ENCODE data around the gene SLC38A6. TPM values are rescaled to one million over a fixed set of nuclear protein-coding genes. Genes with fewer than 3 reads are reported as not detected.
A peak's percentile ranks its signal among the peaks of the same experiment; 100 is the strongest.

The SLC38A6 gene
- total and polyA plus RNA-seq, 2 of the 13 experiments (the other 11 are each of a cell fraction or from before 2014, with no cell fraction given), result 6.9 to 22.1 TPM

DNA sequence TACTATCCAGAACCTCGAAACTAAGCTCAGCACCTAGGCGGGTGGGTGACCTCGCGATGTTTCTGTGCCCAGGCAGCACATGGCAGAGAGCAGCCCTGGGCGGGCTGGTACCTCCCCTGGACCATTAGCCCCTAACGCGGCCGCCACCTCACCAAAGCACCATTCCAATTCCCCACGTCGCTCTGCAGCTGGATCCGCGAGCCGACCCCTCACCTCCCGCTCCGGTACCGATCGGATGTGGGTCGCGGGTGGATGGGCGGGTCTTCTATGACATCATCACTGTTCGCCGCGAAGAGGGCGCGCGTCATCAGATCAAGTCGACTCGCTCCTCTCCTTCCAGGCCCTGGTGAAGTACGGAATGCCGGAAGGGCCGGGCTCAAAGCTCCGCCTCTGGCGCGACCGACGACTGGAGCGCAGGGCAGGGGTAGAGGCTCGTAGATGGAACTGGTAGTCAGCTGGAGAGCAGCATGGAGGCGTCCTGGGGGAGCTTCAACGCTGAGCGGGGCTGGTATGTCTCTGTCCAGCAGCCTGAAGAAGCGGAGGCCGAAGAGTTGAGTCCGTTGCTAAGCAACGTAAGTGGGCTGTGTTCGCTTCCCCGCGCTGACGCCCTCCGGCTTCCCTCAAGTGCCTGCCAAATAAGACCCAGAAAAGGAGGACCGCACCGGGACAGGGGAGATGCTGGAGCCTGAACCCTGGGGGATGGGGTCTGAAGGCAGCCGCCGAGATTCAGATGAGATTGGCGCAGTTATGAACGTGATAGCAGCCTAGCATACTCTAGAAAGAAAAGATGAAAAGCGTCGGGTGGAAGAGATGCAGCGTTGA, at the start of gene SLC38A6, which contains the start of gene TRMT5 (continued):
- TF ChIP-seq, protein P1, sequence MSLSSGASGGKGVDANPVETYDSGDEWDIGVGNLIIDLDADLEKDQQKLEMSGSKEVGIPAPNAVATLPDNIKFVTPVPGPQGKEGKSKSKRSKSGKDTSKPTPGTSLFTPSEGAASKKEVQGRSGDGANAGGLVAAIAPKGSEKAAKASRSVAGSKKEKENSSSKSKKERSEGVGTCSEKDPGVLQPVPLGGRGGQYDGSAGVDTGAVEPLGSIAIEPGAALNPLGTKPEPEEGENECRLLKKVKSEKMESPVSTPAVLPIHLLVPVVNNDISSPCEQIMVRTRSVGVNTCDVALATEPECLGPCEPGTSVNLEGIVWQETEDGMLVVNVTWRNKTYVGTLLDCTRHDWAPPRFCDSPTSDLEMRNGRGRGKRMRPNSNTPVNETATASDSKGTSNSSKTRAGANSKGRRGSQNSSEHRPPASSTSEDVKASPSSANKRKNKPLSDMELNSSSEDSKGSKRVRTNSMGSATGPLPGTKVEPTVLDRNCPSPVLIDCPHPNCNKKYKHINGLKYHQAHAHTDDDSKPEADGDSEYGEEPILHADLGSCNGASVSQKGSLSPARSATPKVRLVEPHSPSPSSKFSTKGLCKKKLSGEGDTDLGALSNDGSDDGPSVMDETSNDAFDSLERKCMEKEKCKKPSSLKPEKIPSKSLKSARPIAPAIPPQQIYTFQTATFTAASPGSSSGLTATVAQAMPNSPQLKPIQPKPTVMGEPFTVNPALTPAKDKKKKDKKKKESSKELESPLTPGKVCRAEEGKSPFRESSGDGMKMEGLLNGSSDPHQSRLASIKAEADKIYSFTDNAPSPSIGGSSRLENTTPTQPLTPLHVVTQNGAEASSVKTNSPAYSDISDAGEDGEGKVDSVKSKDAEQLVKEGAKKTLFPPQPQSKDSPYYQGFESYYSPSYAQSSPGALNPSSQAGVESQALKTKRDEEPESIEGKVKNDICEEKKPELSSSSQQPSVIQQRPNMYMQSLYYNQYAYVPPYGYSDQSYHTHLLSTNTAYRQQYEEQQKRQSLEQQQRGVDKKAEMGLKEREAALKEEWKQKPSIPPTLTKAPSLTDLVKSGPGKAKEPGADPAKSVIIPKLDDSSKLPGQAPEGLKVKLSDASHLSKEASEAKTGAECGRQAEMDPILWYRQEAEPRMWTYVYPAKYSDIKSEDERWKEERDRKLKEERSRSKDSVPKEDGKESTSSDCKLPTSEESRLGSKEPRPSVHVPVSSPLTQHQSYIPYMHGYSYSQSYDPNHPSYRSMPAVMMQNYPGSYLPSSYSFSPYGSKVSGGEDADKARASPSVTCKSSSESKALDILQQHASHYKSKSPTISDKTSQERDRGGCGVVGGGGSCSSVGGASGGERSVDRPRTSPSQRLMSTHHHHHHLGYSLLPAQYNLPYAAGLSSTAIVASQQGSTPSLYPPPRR (CRISPR knock-in tag; IDR thresholded peaks at IDR 0.05; ENCODE audit: borderline replicate concordance), result peak; percentile 26; the same call in 1 of the 2 replicates
- peak; percentile 74; the same call in 1 of the 2 replicates for TF ChIP-seq KDM3A (CRISPR knock-in tag; IDR thresholded peaks at IDR 0.05; ENCODE audit: low read depth)
- TF ChIP-seq GFI1 (CRISPR knock-in tag; IDR thresholded peaks at IDR 0.05; ENCODE audit: borderline replicate concordance), result peak; percentile 70
- peak; percentile 88 for TF ChIP-seq SP5 (CRISPR knock-in tag; IDR thresholded peaks at IDR 0.05; ENCODE audit: borderline replicate concordance, low read depth)
- TF ChIP-seq ATM (IDR thresholded peaks at IDR 0.05; ENCODE audit: borderline replicate concordance), result no peak
- peak; percentile 73 for TF ChIP-seq CHD2 (IDR thresholded peaks at IDR 0.05; ENCODE audit: low read depth, low read length)
- 0 out of 2 replicates have a peak, but pooled peaks have one; percentile 33 for TF ChIP-seq HOXA9 (CRISPR knock-in tag; IDR thresholded peaks at IDR 0.05; ENCODE audit: borderline replicate concordance)
- no peak for TF ChIP-seq NFRKB (IDR thresholded peaks at IDR 0.05)
- no peak for TF ChIP-seq SKI (IDR thresholded peaks at IDR 0.05; ENCODE audit: partially characterized antibody)
- TF ChIP-seq CENPT (CRISPR knock-in tag; IDR thresholded peaks at IDR 0.05; ENCODE audit: low read depth), result no peak
- TF ChIP-seq MED1 (CRISPR knock-in tag; IDR thresholded peaks at IDR 0.05), result peak; percentile 64
- peak; percentile 96 for TF ChIP-seq YEATS2 (CRISPR knock-in tag; IDR thresholded peaks at IDR 0.05; ENCODE audit: borderline replicate concordance)
- TF ChIP-seq AKAP8 (CRISPR knock-in tag; IDR thresholded peaks at IDR 0.05), result peak; percentile 32; the same call in 1 of the 2 replicates
- no peak for TF ChIP-seq ZFP36 (IDR thresholded peaks at IDR 0.05; ENCODE audit: borderline replicate concordance, low read depth, low read length, partially characterized antibody)
- TF ChIP-seq RARA (CRISPR knock-in tag; IDR thresholded peaks at IDR 0.05), result no peak; the same call in 1 of the 2 replicates
- TF ChIP-seq ZFYVE20 (CRISPR knock-in tag; IDR thresholded peaks at IDR 0.05; ENCODE audit: borderline replicate concordance, low read depth), result no peak
- TF ChIP-seq HNRNPH1 (optimal IDR thresholded peaks at IDR 0.05; ENCODE audit: low read depth, low read length), result peak; percentile 56
- no peak for TF ChIP-seq TOE1 (CRISPR knock-in tag; IDR thresholded peaks at IDR 0.05)
- TF ChIP-seq ZNF777 (CRISPR knock-in tag; IDR thresholded peaks at IDR 0.05), result no peak
- peak; percentile 80 for TF ChIP-seq NR2C2 (CRISPR knock-in tag; IDR thresholded peaks at IDR 0.05; ENCODE audit: borderline replicate concordance)
- no peak for TF ChIP-seq ZNF432 (CRISPR knock-in tag; IDR thresholded peaks at IDR 0.05; ENCODE audit: borderline replicate concordance)
- no peak for TF ChIP-seq TBP (CRISPR knock-in tag; IDR thresholded peaks at IDR 0.05)
- TF ChIP-seq, protein P2, sequence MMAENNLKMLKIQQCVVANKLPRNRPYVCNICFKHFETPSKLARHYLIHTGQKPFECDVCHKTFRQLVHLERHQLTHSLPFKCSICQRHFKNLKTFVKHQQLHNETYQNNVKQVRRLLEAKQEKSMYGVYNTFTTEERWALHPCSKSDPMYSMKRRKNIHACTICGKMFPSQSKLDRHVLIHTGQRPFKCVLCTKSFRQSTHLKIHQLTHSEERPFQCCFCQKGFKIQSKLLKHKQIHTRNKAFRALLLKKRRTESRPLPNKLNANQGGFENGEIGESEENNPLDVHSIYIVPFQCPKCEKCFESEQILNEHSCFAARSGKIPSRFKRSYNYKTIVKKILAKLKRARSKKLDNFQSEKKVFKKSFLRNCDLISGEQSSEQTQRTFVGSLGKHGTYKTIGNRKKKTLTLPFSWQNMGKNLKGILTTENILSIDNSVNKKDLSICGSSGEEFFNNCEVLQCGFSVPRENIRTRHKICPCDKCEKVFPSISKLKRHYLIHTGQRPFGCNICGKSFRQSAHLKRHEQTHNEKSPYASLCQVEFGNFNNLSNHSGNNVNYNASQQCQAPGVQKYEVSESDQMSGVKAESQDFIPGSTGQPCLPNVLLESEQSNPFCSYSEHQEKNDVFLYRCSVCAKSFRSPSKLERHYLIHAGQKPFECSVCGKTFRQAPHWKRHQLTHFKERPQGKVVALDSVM (CRISPR knock-in tag; IDR thresholded peaks at IDR 0.05), result peak; percentile 59; the same call in 1 of the 2 replicates

Data from HepG2 (cell line).